WI38 (cell line): ENCODE results near the gene TMBIM6.
"Not testable (repeated sequence)": the region's sequence is repeated elsewhere in the genome, so short reads cannot be mapped to it uniquely, and the experiment has no call there.

Experiments used
- H3K4me3 ChIP-seq: 2 replicates; pipeline ENCODE4 v1.5.1; 2011; ENCODE audit warnings: low read depth, mild to moderate bottlenecking, control low read depth, low read length
- TF ChIP-seq, protein P1 (sequence below): IDR thresholded peaks from 2 replicates; pipeline ENCODE4 v1.5.1; 2012; ENCODE audit warnings: low read depth, mild to moderate bottlenecking, control low read depth, low read length

Gene TMBIM6

DNA sequence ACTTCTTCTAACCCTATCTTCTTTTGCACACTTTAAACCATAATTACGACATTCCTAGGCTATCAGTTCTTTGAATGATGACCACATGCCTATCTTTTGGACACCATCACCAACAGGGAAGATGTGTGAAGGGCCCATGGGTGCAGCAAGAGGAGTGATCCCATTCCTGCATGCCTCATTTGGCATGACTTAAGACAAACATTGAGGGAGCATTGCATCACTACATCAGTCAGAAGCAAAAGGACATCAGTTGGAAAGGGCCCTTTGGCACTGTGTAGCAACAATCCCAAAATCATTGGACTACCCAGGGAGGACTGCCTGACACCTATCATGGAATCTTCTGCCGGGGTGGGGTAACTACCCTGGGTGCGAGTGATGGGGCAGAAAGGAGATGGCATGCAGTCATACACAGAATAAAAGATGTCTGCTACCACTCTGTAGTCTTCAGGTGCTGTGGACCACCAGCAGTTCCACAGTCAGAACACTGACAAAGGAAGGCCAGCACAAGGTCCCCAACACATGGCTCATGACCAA lies 10.7 kb upstream of the TMBIM6 start:
- H3K4me3 ChIP-seq = no peak overlapping the region
- TF ChIP-seq, protein P1, sequence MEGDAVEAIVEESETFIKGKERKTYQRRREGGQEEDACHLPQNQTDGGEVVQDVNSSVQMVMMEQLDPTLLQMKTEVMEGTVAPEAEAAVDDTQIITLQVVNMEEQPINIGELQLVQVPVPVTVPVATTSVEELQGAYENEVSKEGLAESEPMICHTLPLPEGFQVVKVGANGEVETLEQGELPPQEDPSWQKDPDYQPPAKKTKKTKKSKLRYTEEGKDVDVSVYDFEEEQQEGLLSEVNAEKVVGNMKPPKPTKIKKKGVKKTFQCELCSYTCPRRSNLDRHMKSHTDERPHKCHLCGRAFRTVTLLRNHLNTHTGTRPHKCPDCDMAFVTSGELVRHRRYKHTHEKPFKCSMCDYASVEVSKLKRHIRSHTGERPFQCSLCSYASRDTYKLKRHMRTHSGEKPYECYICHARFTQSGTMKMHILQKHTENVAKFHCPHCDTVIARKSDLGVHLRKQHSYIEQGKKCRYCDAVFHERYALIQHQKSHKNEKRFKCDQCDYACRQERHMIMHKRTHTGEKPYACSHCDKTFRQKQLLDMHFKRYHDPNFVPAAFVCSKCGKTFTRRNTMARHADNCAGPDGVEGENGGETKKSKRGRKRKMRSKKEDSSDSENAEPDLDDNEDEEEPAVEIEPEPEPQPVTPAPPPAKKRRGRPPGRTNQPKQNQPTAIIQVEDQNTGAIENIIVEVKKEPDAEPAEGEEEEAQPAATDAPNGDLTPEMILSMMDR = no peak

DNA sequence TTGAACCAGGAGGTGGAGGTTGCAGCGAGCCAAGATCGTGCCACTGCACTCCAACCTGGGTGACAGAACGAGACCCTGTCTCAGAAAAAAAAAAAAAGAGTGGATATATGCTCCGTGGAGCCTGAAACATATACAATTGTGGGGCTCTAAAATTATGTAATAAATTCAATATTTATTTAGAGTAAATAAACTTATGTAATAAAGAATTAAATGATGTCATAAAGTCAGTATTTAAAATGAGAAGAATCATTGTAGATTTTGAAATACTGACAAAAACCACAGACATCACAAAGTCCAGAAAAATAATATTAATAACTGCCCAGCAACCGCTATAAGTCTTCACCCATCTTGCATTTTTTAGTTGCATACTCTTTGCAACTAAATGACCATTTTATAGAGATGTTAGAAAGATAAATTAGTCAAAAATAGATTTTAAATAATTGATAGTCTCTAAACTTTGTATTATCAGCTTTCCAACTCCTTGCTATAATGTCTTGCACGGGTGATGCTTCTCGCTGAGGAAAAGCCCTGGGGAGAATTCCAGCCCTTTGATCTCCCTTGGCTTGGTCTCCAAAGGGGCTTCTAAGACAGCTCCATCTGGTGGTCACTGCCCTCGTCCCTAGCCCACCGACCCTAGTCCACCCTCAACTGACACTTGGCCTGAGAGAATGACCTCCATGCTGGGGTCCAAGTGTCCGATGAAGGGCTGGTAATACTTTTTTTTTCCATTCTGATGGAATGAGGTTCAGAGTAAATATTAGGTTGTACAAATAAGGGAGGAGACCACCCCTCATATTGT lies 7.9 kb upstream of the TMBIM6 start:
- no peak overlapping the region for H3K4me3 ChIP-seq
- TF ChIP-seq, protein P1 = no peak

DNA sequence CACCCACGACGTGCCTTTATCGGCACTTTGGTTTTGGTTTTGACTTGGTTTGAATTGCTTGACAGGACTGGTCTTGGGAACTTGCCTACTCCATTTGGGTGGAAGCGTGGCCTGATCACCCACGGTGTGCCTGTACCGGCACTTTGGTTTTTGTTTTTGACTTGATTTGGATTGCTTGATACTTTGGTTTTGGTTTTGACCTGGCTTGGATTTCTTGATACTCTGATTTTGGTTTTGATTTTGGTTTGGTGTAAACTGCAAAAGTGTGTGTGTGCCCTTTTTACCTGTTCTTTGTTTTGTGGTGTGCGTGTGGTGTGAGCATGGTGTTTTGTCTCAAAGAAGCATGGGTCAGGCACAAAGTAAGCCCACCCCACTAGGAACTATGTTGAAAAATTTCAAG lies 6.5 kb upstream of the TMBIM6 start:
- not testable (repeated sequence) for H3K4me3 ChIP-seq

DNA sequence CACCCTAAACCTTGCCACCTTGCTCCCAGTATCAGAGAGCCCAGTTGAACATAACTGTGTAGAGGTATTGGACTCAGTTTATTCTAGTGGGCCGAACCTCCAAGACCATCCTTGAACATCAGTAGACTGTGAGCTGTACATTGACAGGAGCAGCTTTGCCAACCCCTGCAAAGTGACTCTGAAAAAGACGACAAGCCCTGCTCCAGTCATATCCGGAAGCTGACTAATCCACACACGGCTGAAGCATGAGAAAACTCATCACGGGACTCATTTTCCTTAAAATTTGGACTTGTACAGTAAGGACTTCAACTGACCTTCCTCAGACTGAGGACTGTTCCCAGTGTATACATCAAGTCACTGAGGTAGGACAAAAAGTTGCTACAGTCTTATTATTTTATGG lies 2.6 kb upstream of the TMBIM6 start:
- H3K4me3 ChIP-seq = not testable (repeated sequence)

DNA sequence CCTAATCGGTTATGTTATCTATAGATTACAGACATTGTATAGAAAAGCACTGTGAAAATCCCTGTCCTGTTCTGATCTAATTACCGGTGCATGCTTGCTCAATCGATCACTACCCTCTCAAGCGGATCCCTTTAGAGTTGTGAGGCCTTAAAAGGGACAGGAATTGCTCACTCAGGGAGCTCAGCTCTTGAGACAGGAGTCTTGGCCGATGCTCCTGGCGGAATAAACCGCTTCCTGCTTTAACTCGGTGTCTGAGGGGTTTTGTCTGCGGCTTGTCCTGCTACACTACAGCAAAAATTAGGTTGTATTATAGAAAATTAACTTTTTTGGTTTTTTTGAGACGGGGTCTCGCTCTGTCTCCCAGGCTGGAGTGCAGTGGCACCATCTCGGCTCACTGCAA lies 1.1 kb upstream of the TMBIM6 start:
- not testable (repeated sequence) for H3K4me3 ChIP-seq

DNA sequence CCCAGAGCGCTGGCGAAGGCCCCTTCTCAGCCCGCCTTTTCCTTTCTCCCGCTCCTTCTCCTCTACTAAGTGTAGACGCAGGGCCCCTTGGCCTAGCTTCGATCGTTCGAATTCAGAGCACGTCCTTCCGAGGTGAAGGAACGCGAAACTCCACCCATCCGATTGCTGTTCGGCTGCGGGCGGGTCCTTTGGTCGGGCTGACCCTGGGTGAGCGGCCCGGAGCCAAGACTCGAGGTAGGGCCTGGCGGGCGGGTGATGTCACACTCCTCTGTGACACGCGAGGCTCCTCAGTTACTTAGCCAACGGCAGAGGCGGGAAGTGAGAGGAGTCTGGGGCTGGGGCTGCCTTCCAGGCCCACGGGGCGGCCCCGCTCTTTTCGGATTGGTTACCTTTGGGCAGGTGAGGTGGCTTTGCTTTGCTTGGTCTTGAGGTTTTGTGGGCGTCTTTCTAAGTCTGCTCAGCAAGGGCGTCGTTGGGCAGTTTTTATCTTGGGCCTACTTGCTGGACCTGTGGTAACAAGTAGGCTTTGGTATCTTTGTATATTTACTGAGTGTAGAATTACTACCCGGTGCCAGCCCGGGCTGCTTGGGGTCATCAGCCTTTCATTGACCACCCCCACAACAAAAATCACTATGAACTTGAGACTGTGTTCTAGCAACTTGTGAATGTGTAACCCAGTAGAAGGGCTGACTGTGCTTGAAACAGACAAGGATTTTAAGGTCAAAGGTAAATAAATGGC lies 694 bp downstream of the TMBIM6 start:
- TF ChIP-seq, protein P1 = no peak
- peak overlapping the region; percentile 91 for H3K4me3 ChIP-seq

DNA sequence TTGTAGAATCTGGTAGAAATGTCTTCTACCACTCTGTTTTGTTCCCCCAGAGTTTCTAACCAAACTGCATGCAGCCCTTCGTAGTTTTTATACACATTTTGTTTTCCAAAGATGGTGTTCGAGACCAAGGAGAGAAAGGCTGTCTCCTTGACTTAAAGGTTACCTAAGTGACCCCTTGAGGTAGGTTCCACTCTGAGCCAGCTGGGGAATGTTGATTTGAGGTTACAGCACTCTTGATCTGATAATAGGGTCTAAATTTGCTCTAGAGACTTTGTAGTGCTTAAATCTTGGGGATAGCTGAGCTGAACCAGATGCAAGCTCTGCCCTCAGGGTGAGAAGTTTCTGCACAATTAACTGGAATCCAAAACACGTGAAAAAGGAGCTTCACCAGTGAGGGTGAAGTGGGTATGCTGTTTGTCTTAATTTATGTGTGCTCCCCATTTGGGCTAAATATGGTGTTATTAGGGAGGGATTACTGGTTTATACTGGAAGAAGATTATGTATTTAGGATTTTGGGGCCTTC lies 3.1 kb downstream of the TMBIM6 start:
- TF ChIP-seq, protein P1 = no peak
- H3K4me3 ChIP-seq = no peak overlapping the region

DNA sequence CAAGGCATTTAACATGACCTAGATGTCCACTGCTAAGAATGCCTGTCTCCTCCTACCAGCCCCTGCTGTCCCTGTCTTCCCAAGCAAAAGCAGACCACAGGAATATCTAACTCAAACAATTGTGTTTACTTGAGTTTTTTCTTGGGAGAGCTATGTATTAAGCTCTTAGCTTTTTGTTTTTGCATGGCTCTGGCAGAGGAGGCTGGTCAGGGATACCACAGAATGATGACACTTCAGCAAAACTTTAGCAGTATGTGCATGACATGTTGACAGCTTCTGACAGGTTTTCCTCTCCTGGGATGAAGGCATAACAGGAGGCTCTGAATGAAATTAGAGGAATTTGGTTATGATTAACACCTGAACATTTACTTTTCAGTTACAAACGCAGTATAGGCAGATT lies 6.9 kb downstream of the TMBIM6 start:
- TF ChIP-seq, protein P1 = no peak
- H3K4me3 ChIP-seq = no peak overlapping the region
